Erythroblast (primary cell): ENCODE measurements around the gene EZH2.

Experiments
- GATA1 ChIP-seq: IDR thresholded peaks from 2 replicates; pipeline ENCODE4 v1.6.1; 2011; ENCODE audit warnings: low read depth, mild to moderate bottlenecking, control low read depth, low read length, moderate library complexity
- POLR2A ChIP-seq: IDR thresholded peaks from 2 replicates; pipeline ENCODE4 v1.6.1; 2011; ENCODE audit warnings: mild to moderate bottlenecking, low read length

- TF ChIP-seq POLR2A, result no peak
- TF ChIP-seq GATA1, result no peak
These were observed 4.2 kb upstream of the EZH2 start for GRCh38 chr7:148888300-148888699.
